ENCODE measurements around the gene MAPK14. TPM values are rescaled to one million over a fixed set of nuclear protein-coding genes. Genes with fewer than 3 reads are reported as not detected.

The MAPK14 gene
- total and polyA plus RNA-seq, 2 donors (not counting 3 experiments of a cell fraction or from before 2014, with no cell fraction given), result 33.3 to 54.1 TPM

DNA sequence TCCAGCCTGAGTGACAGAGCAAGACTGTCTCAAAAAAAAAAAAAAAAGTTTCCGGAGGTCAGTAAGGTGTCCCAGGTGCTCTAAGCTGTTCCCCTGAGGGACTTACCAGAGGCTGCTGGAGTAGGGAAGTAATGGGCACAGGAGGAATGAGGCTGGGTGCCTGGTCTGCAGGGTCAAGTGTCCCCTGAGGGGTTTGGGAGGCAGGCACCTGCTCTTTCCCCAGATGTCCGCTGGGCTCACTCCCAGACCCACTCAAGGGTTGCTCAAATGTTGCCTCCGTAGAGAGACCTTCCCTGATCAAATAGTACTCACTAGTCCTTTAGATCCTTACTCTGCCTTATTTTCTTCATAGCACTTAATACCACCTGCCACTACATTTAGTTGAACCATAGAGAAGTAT lies 97.3 kb downstream of the MAPK14 start:
- H3K9me3 ChIP-seq (replicated peaks; ENCODE audit: control insufficient read depth, insufficient read depth, low read length), result no peaks in the 10 kb centered on the region
- H3K4me3 ChIP-seq (replicated peaks in 1 of 3; ENCODE audit: insufficient read depth in 1 of 3, low read depth in 1 of 3, low read length in 3 of 3), result no peak overlapping the region
- no peak overlapping the region for H2AFZ ChIP-seq (ENCODE audit: low read depth, low read length)
- H3K27me3 ChIP-seq (ENCODE audit: control insufficient read depth in 2 of 2, insufficient read depth in 2 of 2, low read length in 2 of 2), result no peaks in the 10 kb centered on the region
- no peak for DNase-seq (ENCODE audit: low read depth, low spot score)
- no TSS peak for BruUV-seq (replicated peaks)
- no peaks in the 10 kb centered on the region for H3K36me3 ChIP-seq (ENCODE audit: control insufficient read depth in 2 of 2, extremely low read depth in 1 of 2, insufficient read depth in 2 of 2, low read length in 2 of 2)
- no peak overlapping the region for H3K27ac ChIP-seq (ENCODE audit: insufficient read depth, low read depth, low read length)
- H3K4me2 ChIP-seq (ENCODE audit: insufficient read depth, low read length), result no peak overlapping the region
- intact Hi-C loops (cut with micrococcal nuclease) (no loop called here), dilution Hi-C loops (cut with MboI; ENCODE audit: extremely low pct_ligation_motif_present, low sequenced_read_pairs) (no loop called here)
- H4K20me1 ChIP-seq (replicated peaks; ENCODE audit: control insufficient read depth, extremely low read depth, insufficient read depth, low read length), result no peaks in the 10 kb centered on the region
- no peak for TF ChIP-seq JUN (IDR thresholded peaks at IDR 0.05; ENCODE audit: borderline replicate concordance, insufficient read depth, insufficient read length, low read depth)
- no peak for TF ChIP-seq MYC (IDR thresholded peaks at IDR 0.05; ENCODE audit: low read depth, low read length)
- no peak for TF ChIP-seq GATA2 (IDR thresholded peaks at IDR 0.05; ENCODE audit: insufficient read depth, insufficient read length, low read depth, low read length)
- no peak for TF ChIP-seq CTCF (IDR thresholded peaks at IDR 0.05; ENCODE audit: extremely low read depth in 1 of 2, insufficient read depth in 1 of 2, low read depth in 1 of 2, low read length in 2 of 2)
- TF ChIP-seq MAX (IDR thresholded peaks at IDR 0.05; ENCODE audit: insufficient read depth, insufficient read length), result no peak
- TF ChIP-seq FOS (IDR thresholded peaks at IDR 0.05; ENCODE audit: borderline replicate concordance, insufficient read depth, low read length), result no peak
- no peak for TF ChIP-seq POLR2A (IDR thresholded peaks at IDR 0.05; ENCODE audit: low read depth, low read length)
- TF ChIP-seq POLR2AphosphoS5 (IDR thresholded peaks at IDR 0.05; ENCODE audit: insufficient read depth, low read depth, low read length), result no peak
- TF ChIP-seq EZH2 (IDR thresholded peaks at IDR 0.05; ENCODE audit: borderline replicate concordance, low read depth, low read length, severe bottlenecking), result no peak
- H3K9me1 ChIP-seq (replicated peaks; ENCODE audit: control insufficient read depth, extremely low read depth, insufficient read depth, low read length), result no peaks in the 10 kb centered on the region
- no peak overlapping the region for H3K9ac ChIP-seq (replicated peaks; ENCODE audit: extremely low read depth, insufficient read depth, low read length)
- POLR2A ChIA-PET, result no interaction called here
- H3K4me1 ChIP-seq (ENCODE audit: control insufficient read depth, extremely low read depth, insufficient read depth, low read length), result peaks cover 40% of the 10 kb centered on the region
- FAIRE-seq, result no peak
- CTCF ChIA-PET, result no interaction called here
- H3K79me2 ChIP-seq (ENCODE audit: control insufficient read depth, insufficient read depth, low read length), result no peaks in the 10 kb centered on the region
